ENCODE results near the gene ZNF653. TPM values are rescaled to one million over a fixed set of nuclear protein-coding genes. Genes with fewer than 3 reads are reported as not detected.
A peak's percentile ranks its signal among the peaks of the same experiment; 100 is the strongest.

Gene ZNF653
- total and polyA plus RNA-seq, 9 of the 15 experiments (the other 6 are each of a cell fraction or from before 2014, with no cell fraction given) = 1.6 to 8.0 (median 4.2) TPM; not detected in 2

- no peak overlapping the region for H3K4me2 ChIP-seq (ENCODE audit: insufficient read depth, low read length)
- no peaks in the 10 kb centered on the region for H3K9me3 ChIP-seq (replicated peaks; ENCODE audit: control insufficient read depth, insufficient read depth, low read depth, low read length)
- ChIA-PET POLR2A (interaction anchor here (0.9 kb wide), 1 partner anchor 34 kb away, joined by 3 read pairs; no protein-coding TSS in a partner anchor), CTCF (ENCODE audit: low intra/inter-chr PET ratio) (no interaction called here)
- H3K27me3 ChIP-seq (ENCODE audit: control insufficient read depth in 2 of 2, insufficient read depth in 2 of 2, low read length in 2 of 2) = no peaks in the 10 kb centered on the region
- no peak for DNase-seq (ENCODE audit: extremely low read depth in 1 of 4, low spot score in 3 of 4)
- no peak overlapping the region; a peak in 1 of 4 replicates for H3K9ac ChIP-seq (ENCODE audit: insufficient read depth in 1 of 2, low read depth in 2 of 2, low read length in 2 of 2)
- BruUV-seq (replicated peaks) = no TSS peak
- no peaks in the 10 kb centered on the region for H3K36me3 ChIP-seq (ENCODE audit: control insufficient read depth, insufficient read depth, low read length)
- no peak overlapping the region for H3K4me3 ChIP-seq
- WGBS (ENCODE audit: insufficient coverage, low coverage, missing lambda C conversion rate) = 80% methylated on average over 1 of the region's 1 CpG
- H2AFZ ChIP-seq (ENCODE audit: low read depth, low read length) = no peak overlapping the region
- no peak for FAIRE-seq
- in situ Hi-C loops (cut with MboI) (no loop called here), intact Hi-C loops (cut with micrococcal nuclease) (no loop called here)
- no peak overlapping the region for H3K27ac ChIP-seq (ENCODE audit: extremely low read depth, low read depth, low read length)
- no peaks in the 10 kb centered on the region for H4K20me1 ChIP-seq (replicated peaks; ENCODE audit: control insufficient read depth, insufficient read depth, low read length)
- peaks cover 31 to 38% of the 10 kb centered on the region in 2 experiments; a peak in 4 of 5 replicates for H3K4me1 ChIP-seq (replicated peaks in 1 of 2; ENCODE audit: control insufficient read depth in 2 of 2, insufficient read depth in 2 of 2, low read length in 2 of 2)
- H3K79me2 ChIP-seq (ENCODE audit: control insufficient read depth, insufficient read depth, low read length) = no peaks in the 10 kb centered on the region
- ATAC-seq = no peak
- no peaks in the 10 kb centered on the region for H3K9me1 ChIP-seq (ENCODE audit: control insufficient read depth, insufficient read depth, low read length)
- peak; percentile 14; the same call in 1 of the 2 replicates for TF ChIP-seq PHB2 (IDR thresholded peaks at IDR 0.05; ENCODE audit: low read depth)
- peak; percentile 82; the same call in 1 of the 2 replicates for TF ChIP-seq OTX1 (CRISPR knock-in tag; IDR thresholded peaks at IDR 0.05)
- TF ChIP-seq THRAP3 (IDR thresholded peaks at IDR 0.05; ENCODE audit: borderline replicate concordance) = 0 out of 2 replicates have a peak, but pooled peaks have one; percentile 58
- TF ChIP-seq ZC3H8 (IDR thresholded peaks at IDR 0.05) = no peak
- TF ChIP-seq CBX5 (IDR thresholded peaks at IDR 0.05; ENCODE audit: borderline replicate concordance, low read depth) = no peak
- no peak for TF ChIP-seq CREB5 (CRISPR knock-in tag; IDR thresholded peaks at IDR 0.05)
- TF ChIP-seq ZBTB2 (IDR thresholded peaks at IDR 0.05) = peak; percentile 49; the same call in 1 of the 2 replicates
- peak; percentile 75; the same call in 1 of the 2 replicates for TF ChIP-seq ELF4 (CRISPR knock-in tag; IDR thresholded peaks at IDR 0.05)
- TF ChIP-seq TAF7 (tag; IDR thresholded peaks at IDR 0.05) = no peak
- no peak for TF ChIP-seq TCFL5 (CRISPR knock-in tag; conservative IDR thresholded peaks at IDR 0.05)
- no peak for TF ChIP-seq TAF15 (IDR thresholded peaks at IDR 0.05; ENCODE audit: low read depth, low read length)
- no peak for TF ChIP-seq SETDB1 (IDR thresholded peaks at IDR 0.05; ENCODE audit: low read length)
- no peak for TF ChIP-seq MLX (CRISPR knock-in tag; conservative IDR thresholded peaks at IDR 0.05)
- peak; percentile 41; the same call in 1 of the 2 replicates for TF ChIP-seq SMARCE1 (IDR thresholded peaks at IDR 0.05)
- no peak for TF ChIP-seq SMARCC2 (IDR thresholded peaks at IDR 0.05; ENCODE audit: low read depth)
- TF ChIP-seq GTF2A2 (tag; IDR thresholded peaks at IDR 0.05) = no peak
- peak; percentile 80; the same call in 1 of the 2 replicates for TF ChIP-seq HBP1 (CRISPR knock-in tag; IDR thresholded peaks at IDR 0.05)
- TF ChIP-seq SMARCA4 (IDR thresholded peaks at IDR 0.05) = peak; percentile 17; the same call in 1 of the 2 replicates
- 0 out of 2 replicates have a peak, but pooled peaks have one; percentile 29 for TF ChIP-seq SMARCA5 (IDR thresholded peaks at IDR 0.05)
- TF ChIP-seq TSC22D4 (tag; IDR thresholded peaks at IDR 0.05) = no peak
- TF ChIP-seq HDAC1 (IDR thresholded peaks at IDR 0.05) = peak in 1 of 2 experiments; percentile 70; a peak in 2 of 4 replicates
Observed at GRCh38 chr19:11534538-11534937, 28.9 kb upstream of the ZNF653 start.

Measured in K562 (cell line).